Endothelial cell of umbilical vein (primary cell): ENCODE data around the gene RNF227. TPM values are rescaled to one million over a fixed set of nuclear protein-coding genes. Genes with fewer than 3 reads are reported as not detected.

Source experiments
- BruUV-seq: library from RNA; stranded (reverse); fragments of 400-500 nt; replicated peaks from 2 replicates; lab custom pipeline; 2021; lab: Mats Ljungman, UMichigan
- CTCF ChIA-PET: fragments of 300-600, 350-600 bp; sonication (Branson Sonifier 250); formaldehyde crosslinking; loops from one replicate; lab custom pipeline; 2021; ENCODE audit warnings: antibody characterized with exemption, inconsistent platforms; lab: Charles Lee
- POLR2A ChIA-PET: fragments of 300-600, 350-600 bp; sonication (Branson Sonifier 250); formaldehyde crosslinking; loops from one replicate; lab custom pipeline; 2021; ENCODE audit warnings: antibody characterized with exemption, inconsistent platforms; lab: Charles Lee
- DNase-seq: peaks from one replicate; pipeline ENCODE4 v3.0.0-alpha.2; 2011; ENCODE audit warnings: low read depth, low spot score
- FAIRE-seq: peaks from 2 replicates; lab custom pipeline; 2011; peaks lifted over from hg19 to GRCh38; lab: Jason Lieb, UNC
- H2AFZ ChIP-seq: 2 replicates; pipeline ENCODE4 v1.6.0; 2012; ENCODE audit warnings: low read depth, low read length, control low read depth, inconsistent platforms
- H3K27ac ChIP-seq: 2 replicates; pipeline ENCODE4 v1.5.1; 2011; ENCODE audit warnings: low read depth, mild to moderate bottlenecking, control low read depth, low read length, moderate library complexity; ENCODE audit not compliant: insufficient read depth
- H3K27me3 ChIP-seq, 2 experiments: 2 replicates each; pipeline versions ENCODE4 v1.6.0 to v1.6.1; 2011; ENCODE audit warnings: low read length in 2 of 2, mixed read lengths in 1 of 2; ENCODE audit not compliant: control insufficient read depth in 2 of 2, insufficient read depth in 2 of 2
- H3K36me3 ChIP-seq, 2 experiments: 2 replicates in 1 of 2; 3 replicates in 1 of 2; pipeline ENCODE4 v1.5.1; 2011; ENCODE audit warnings: low read length in 2 of 2, mild to moderate bottlenecking in 1 of 2, moderate library complexity in 1 of 2; ENCODE audit not compliant: control insufficient read depth in 2 of 2, insufficient read depth in 2 of 2; ENCODE audit errors: extremely low read depth in 1 of 2
- H3K4me1 ChIP-seq: 3 replicates; pipeline ENCODE4 v1.5.1; 2011; ENCODE audit warnings: mild to moderate bottlenecking, low read length; ENCODE audit not compliant: control insufficient read depth, insufficient read depth; ENCODE audit errors: extremely low read depth
- H3K4me2 ChIP-seq: 2 replicates; pipeline ENCODE4 v1.6.1; 2011; ENCODE audit warnings: low read length, control low read depth, mixed read lengths; ENCODE audit not compliant: insufficient read depth
- H3K4me3 ChIP-seq, 3 experiments: fragments of 200-600 bp in 1 of 3; sonication (generic), shearing (Covaris generic) in 1 of 3; replicated peaks in 1 of 3; 2 replicates each; pipeline ENCODE4 v1.5.1; 2011 to 2016; ENCODE audit warnings: control low read depth in 3 of 3, low read length in 3 of 3, mild to moderate bottlenecking in 2 of 3, inconsistent platforms in 1 of 3, low read depth in 1 of 3, moderate library complexity in 1 of 3; ENCODE audit not compliant: insufficient read depth in 1 of 3
- H3K79me2 ChIP-seq: 2 replicates; pipeline ENCODE4 v1.6.0; 2012; ENCODE audit warnings: low read length, inconsistent platforms; ENCODE audit not compliant: control insufficient read depth, insufficient read depth
- H3K9ac ChIP-seq: replicated peaks from 2 replicates; pipeline ENCODE3; 2011; ENCODE audit warnings: low read length, control low read depth; ENCODE audit not compliant: insufficient read depth; ENCODE audit errors: extremely low read depth
- H3K9me1 ChIP-seq: replicated peaks from 3 replicates; pipeline ENCODE4 v1.6.0; 2011; ENCODE audit warnings: mild to moderate bottlenecking, low read length; ENCODE audit not compliant: control insufficient read depth, insufficient read depth; ENCODE audit errors: extremely low read depth
- H3K9me3 ChIP-seq: replicated peaks from 2 replicates; pipeline ENCODE4 v1.5.1; 2012; ENCODE audit warnings: low read length, inconsistent platforms; ENCODE audit not compliant: control insufficient read depth, insufficient read depth
- H4K20me1 ChIP-seq: replicated peaks from 2 replicates; pipeline ENCODE3; 2011; ENCODE audit warnings: mild to moderate bottlenecking, low read length; ENCODE audit not compliant: control insufficient read depth, insufficient read depth; ENCODE audit errors: extremely low read depth
- CTCF ChIP-seq, 2 donors: IDR thresholded peaks; 1 replicate in 1 of 2; 2 replicates in 1 of 2; pipeline ENCODE4 v1.5.1; 2011; ENCODE audit warnings: low read length in 2 of 2, mild to moderate bottlenecking in 2 of 2, moderate library complexity in 2 of 2, control low read depth in 1 of 2, inconsistent platforms in 1 of 2, low read depth in 1 of 2; ENCODE audit not compliant: insufficient read depth in 1 of 2; ENCODE audit errors: extremely low read depth in 1 of 2
- FOS ChIP-seq: IDR thresholded peaks from 2 replicates; pipeline ENCODE4 v1.6.1; 2011; ENCODE audit warnings: mild to moderate bottlenecking, low read length, moderate library complexity, borderline replicate concordance; ENCODE audit not compliant: insufficient read depth
- GATA2 ChIP-seq: IDR thresholded peaks from 2 replicates; pipeline ENCODE4 v1.7.0; 2011; ENCODE audit warnings: low read depth, mild to moderate bottlenecking, moderate library complexity, mixed read lengths, low read length; ENCODE audit not compliant: insufficient read length, insufficient read depth
- POLR2A ChIP-seq: IDR thresholded peaks from 2 replicates; pipeline ENCODE4 v1.6.1; 2012; ENCODE audit warnings: low read depth, mild to moderate bottlenecking, control low read depth, low read length
- POLR2AphosphoS5 ChIP-seq: IDR thresholded peaks from 2 replicates; pipeline ENCODE4 v1.6.1; 2012; ENCODE audit warnings: low read depth, mild to moderate bottlenecking, control low read depth, low read length, moderate library complexity; ENCODE audit not compliant: insufficient read depth
- dilution Hi-C: fragments of 300-500 bp; cut with MboI; formaldehyde crosslinking; loops from one replicate; pipeline ENCODE4 v1.15.0; 2019; ENCODE audit warnings: low sequenced_read_pairs; ENCODE audit not compliant: extremely low pct_ligation_motif_present
- intact Hi-C: fragments of 100-400 bp; cut with micrococcal nuclease; formaldehyde crosslinking; loops from one replicate; pipeline ENCODE4 v1.10.0; 2022
- polyA plus RNA-seq, 4 experiments: library from polyadenylated mRNA; depleted of rRNA in 3 of 4; stranded (reverse) in 3 of 4; unstranded in 1 of 4; fragments of >200 nt; gene quantifications; 2 replicates each; pipeline versions ENCODE4 v1.2.1 to v1.2.3, GENCODE V29; 2011 to 2012; ENCODE audit warnings: missing spikeins in 1 of 4
- total RNA-seq: library from RNA; stranded (reverse); gene quantifications from 2 replicates; pipeline ENCODE4 v1.2.3, GENCODE V29; 2021

Gene RNF227
- total and polyA plus RNA-seq, 2 donors (not counting 3 experiments of a cell fraction or from before 2014, with no cell fraction given): 0.58 to 0.76 TPM

- POLR2A ChIA-PET: no interaction called here
- H4K20me1 ChIP-seq: no peaks in the 10 kb centered on the region
- no peaks in the 10 kb centered on the region for H3K9me1 ChIP-seq
- dilution Hi-C loops (no loop called here), intact Hi-C loops (loop anchor here (1.0 to 5.0 kb wide), 8 partner anchors 25 to 267 kb away; partner anchors contain the start of genes ALOXE3, CNTROB, KDM6B and NAA38)
- H3K4me3 ChIP-seq: peak overlapping the region; percentile 67 to 76 (median 74)
- FAIRE-seq (no peak), DNase-seq (no peak)
- peak overlapping the region; percentile 94 for H3K27ac ChIP-seq
- peaks cover 32% of the 10 kb centered on the region for H3K79me2 ChIP-seq
- no TSS peak for BruUV-seq
- H3K9me3 ChIP-seq: no peaks in the 10 kb centered on the region
- peak in 1 of 2 donors; percentile 11 for TF ChIP-seq CTCF (IDR thresholded peaks at IDR 0.05; ENCODE audit: extremely low read depth in 1 of 2, insufficient read depth in 1 of 2, low read depth in 1 of 2, low read length in 2 of 2)
- no peak for TF ChIP-seq POLR2AphosphoS5
- no peaks in the 10 kb centered on the region for H3K27me3 ChIP-seq
- peaks cover 45% of the 10 kb centered on the region for H3K4me1 ChIP-seq
- H3K36me3 ChIP-seq: peaks cover 10 to 13% of the 10 kb centered on the region in 2 experiments
- CTCF ChIA-PET: no interaction called here
- peak overlapping the region; percentile 95 for H3K4me2 ChIP-seq
- H3K9ac ChIP-seq: peak overlapping the region; percentile 82
- H2AFZ ChIP-seq: no peak overlapping the region
These were observed 29.0 kb downstream of the RNF227 start for GRCh38 chr17:7887038-7887481.

- TSS peak; percentile 33 for BruUV-seq
- peaks cover 45% of the 10 kb centered on the region for H3K4me1 ChIP-seq
- H3K9me1 ChIP-seq: no peaks in the 10 kb centered on the region
- peak overlapping the region; percentile 94 for H3K27ac ChIP-seq
- no peaks in the 10 kb centered on the region for H3K9me3 ChIP-seq
- no peak for FAIRE-seq
- H4K20me1 ChIP-seq: no peaks in the 10 kb centered on the region
- peak overlapping the region; percentile 95 for H3K4me2 ChIP-seq
- H3K9ac ChIP-seq: peak overlapping the region; percentile 82
- ChIA-PET POLR2A (no interaction called here), CTCF (no interaction called here)
- H3K4me3 ChIP-seq: peak overlapping the region; percentile 67 to 76 (median 74)
- peaks cover 32% of the 10 kb centered on the region for H3K79me2 ChIP-seq
- no peaks in the 10 kb centered on the region for H3K27me3 ChIP-seq
- peak; percentile 38 for DNase-seq
- TF ChIP-seq GATA2 (no peak), FOS (no peak), POLR2A (peak; percentile 21)
- dilution Hi-C loops: no loop called here
- intact Hi-C loops: loop anchor here (1.0 to 5.0 kb wide), 8 partner anchors 24 to 268 kb away; partner anchors contain the start of genes ALOXE3, CNTROB, KDM6B and NAA38
- peaks cover 7 to 10% of the 10 kb centered on the region in 2 experiments for H3K36me3 ChIP-seq
- H2AFZ ChIP-seq: no peak overlapping the region
These were observed 29.7 kb downstream of the RNF227 start for GRCh38 chr17:7886227-7887037.
